IPS DF 6.9 (cell line): ENCODE measurements around the gene BRD7.

Source experiments
- DNase-seq: peaks from one replicate; pipeline ENCODE4 v3.0.0-alpha.2; 2013; ENCODE audit warnings: low read depth, low spot score
- H3K27ac ChIP-seq: one replicate; pipeline ENCODE4 v1.5.1; 2013; ENCODE audit warnings: low read length, control low read depth
- H3K27me3 ChIP-seq: 2 replicates; pipeline ENCODE4 v1.6.1; 2013; ENCODE audit warnings: mild to moderate bottlenecking, low read length; ENCODE audit not compliant: control insufficient read depth, insufficient read depth
- H3K36me3 ChIP-seq: 2 replicates; pipeline ENCODE4 v1.6.1; 2013; ENCODE audit warnings: low read length; ENCODE audit not compliant: control insufficient read depth, insufficient read depth
- H3K4me1 ChIP-seq: 2 replicates; pipeline ENCODE4 v1.6.1; 2013; ENCODE audit warnings: low read length; ENCODE audit not compliant: control insufficient read depth, insufficient read depth
- H3K4me3 ChIP-seq: 2 replicates; pipeline ENCODE4 v1.5.1; 2013; ENCODE audit warnings: mild to moderate bottlenecking, low read length
- H3K9me3 ChIP-seq: 2 replicates; pipeline ENCODE4 v1.6.1; 2013; ENCODE audit warnings: low read length, inconsistent platforms; ENCODE audit not compliant: control insufficient read depth, insufficient read depth
- WGBS: extraction: QIAGEN DNeasy Blood & Tissue Kit; methylation state at CpG from one replicate; pipeline ENCODE4 v1.1.7; 2013; ENCODE audit warnings: mixed read lengths, missing lambda C conversion rate; ENCODE audit not compliant: insufficient read length, insufficient coverage; 5-methylcytosine and 5-hydroxymethylcytosine counted together

BRD7 gene

GRCh38 chr16:50311134-50311528, 57.7 kb downstream of the BRD7 start:
- peaks cover 13% of the 10 kb centered on the region for H3K36me3 ChIP-seq
- WGBS: no CpG with 5 or more reads among the region's 4 CpGs

GRCh38 chr16:50310308-50311133, 58.3 kb downstream of the BRD7 start:
- no peak for DNase-seq
- Histone ChIP-seq H3K4me1 (no peaks in the 10 kb centered on the region), H3K27me3 (no peaks in the 10 kb centered on the region), H3K36me3 (peaks cover 10% of the 10 kb centered on the region), H3K27ac (no peak overlapping the region), H3K9me3 (no peaks in the 10 kb centered on the region), H3K4me3 (no peak overlapping the region)
- WGBS: no CpG with 5 or more reads among the region's 18 CpGs

More at GRCh38 chr16:50311134-50311528, 57.7 kb downstream of the BRD7 start:
- Histone ChIP-seq H3K27ac (no peak overlapping the region), H3K9me3 (no peaks in the 10 kb centered on the region), H3K4me1 (no peaks in the 10 kb centered on the region), H3K4me3 (no peak overlapping the region), H3K27me3 (no peaks in the 10 kb centered on the region)
- no peak for DNase-seq

- no peaks in the 10 kb centered on the region for H3K27me3 ChIP-seq
- WGBS: no CpG with 5 or more reads among the region's 15 CpGs
- no peaks in the 10 kb centered on the region for H3K4me1 ChIP-seq
- H3K4me3 ChIP-seq: no peak overlapping the region
- DNase-seq: no peak
- H3K27ac ChIP-seq: no peak overlapping the region
- H3K36me3 ChIP-seq: peaks cover 5% of the 10 kb centered on the region
- no peaks in the 10 kb centered on the region for H3K9me3 ChIP-seq
Observed at GRCh38 chr16:50309527-50310307, 59.1 kb downstream of the BRD7 start.

GRCh38 chr16:50309156-50309526, 59.6 kb downstream of the BRD7 start:
- no peak overlapping the region for H3K27ac ChIP-seq
- no peaks in the 10 kb centered on the region for H3K9me3 ChIP-seq
- WGBS: no CpG with 5 or more reads among the region's 11 CpGs

GRCh38 chr16:50308237-50308965, 60.4 kb downstream of the BRD7 start:
- no peak overlapping the region for H3K4me3 ChIP-seq
- no CpG with 5 or more reads among the region's 18 CpGs for WGBS
- no peaks in the 10 kb centered on the region for H3K9me3 ChIP-seq
- no peak overlapping the region for H3K27ac ChIP-seq
- no peaks in the 10 kb centered on the region; the same call in 1 of the 2 replicates for H3K36me3 ChIP-seq
- DNase-seq: no peak
- H3K4me1 ChIP-seq: no peaks in the 10 kb centered on the region
- H3K27me3 ChIP-seq: no peaks in the 10 kb centered on the region

More at GRCh38 chr16:50309156-50309526, 59.6 kb downstream of the BRD7 start:
- peaks cover 4% of the 10 kb centered on the region for H3K36me3 ChIP-seq
- no peak overlapping the region for H3K4me3 ChIP-seq
- no peak for DNase-seq
- no peaks in the 10 kb centered on the region for H3K4me1 ChIP-seq
- H3K27me3 ChIP-seq: no peaks in the 10 kb centered on the region

- H3K27me3 ChIP-seq: no peaks in the 10 kb centered on the region
- no peaks in the 10 kb centered on the region; the same call in 1 of the 2 replicates for H3K36me3 ChIP-seq
- H3K9me3 ChIP-seq: no peaks in the 10 kb centered on the region
- no peaks in the 10 kb centered on the region for H3K4me1 ChIP-seq
- H3K27ac ChIP-seq: no peak overlapping the region
- no peak for DNase-seq
- WGBS: no CpG with 5 or more reads among the region's 9 CpGs
- H3K4me3 ChIP-seq: no peak overlapping the region
Observed at GRCh38 chr16:50306287-50306686, 62.5 kb downstream of the BRD7 start.

- no CpG with 5 or more reads among the region's 21 CpGs for WGBS
Observed at GRCh38 chr16:50305441-50306061, 63.2 kb downstream of the BRD7 start.

GRCh38 chr16:50304467-50305440, 64.0 kb downstream of the BRD7 start:
- Histone ChIP-seq H3K36me3 (no peaks in the 10 kb centered on the region; the same call in 1 of the 2 replicates), H3K27ac (no peak overlapping the region), H3K4me1 (no peaks in the 10 kb centered on the region), H3K4me3 (no peak overlapping the region), H3K27me3 (no peaks in the 10 kb centered on the region), H3K9me3 (no peaks in the 10 kb centered on the region)
- DNase-seq: no peak
- no CpG with 5 or more reads among the region's 25 CpGs for WGBS

More at GRCh38 chr16:50305441-50306061, 63.2 kb downstream of the BRD7 start:
- no peaks in the 10 kb centered on the region for H3K9me3 ChIP-seq
- no peaks in the 10 kb centered on the region for H3K4me1 ChIP-seq
- H3K4me3 ChIP-seq: no peak overlapping the region
- H3K27ac ChIP-seq: no peak overlapping the region
- H3K36me3 ChIP-seq: no peaks in the 10 kb centered on the region; the same call in 1 of the 2 replicates
- no peaks in the 10 kb centered on the region for H3K27me3 ChIP-seq
- DNase-seq: no peak
